ENCODE results near the gene PTPRM. TPM values are rescaled to one million over a fixed set of nuclear protein-coding genes. Genes with fewer than 3 reads are reported as not detected.

The PTPRM gene
- total RNA-seq, 1 experiment from 2014 or later, result 14.5 TPM

DNA sequence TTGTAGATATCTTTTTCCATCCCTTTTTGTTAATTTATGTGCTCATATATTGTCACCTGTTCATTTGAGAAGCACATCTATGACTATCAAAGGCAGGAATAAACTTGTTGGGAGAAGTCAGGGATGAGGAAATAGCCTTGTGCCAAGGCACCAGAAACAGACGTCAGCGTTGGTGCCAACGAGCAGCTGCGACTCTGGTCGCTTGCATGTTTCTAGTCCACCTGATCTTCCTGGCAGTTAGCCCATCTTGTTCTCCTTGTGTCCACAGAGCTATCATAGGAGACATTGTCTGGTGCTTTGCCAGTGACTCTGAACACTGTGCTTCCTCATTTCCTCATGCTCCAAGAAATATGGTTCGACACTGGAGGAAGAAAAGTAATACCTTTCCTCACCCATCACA, 374.4 kb downstream of the PTPRM start:
- Histone ChIP-seq H3K79me2 (ENCODE audit: insufficient read depth, low read length) (no peaks in the 10 kb centered on the region), H4K20me1 (ENCODE audit: insufficient read depth) (no peaks in the 10 kb centered on the region), H3K4me3 (replicated peaks in 1 of 2; ENCODE audit: low read depth in 1 of 2, low read length in 2 of 2) (no peak overlapping the region), H3K27ac (ENCODE audit: low read depth, low read length) (no peak overlapping the region), H3K36me3 (ENCODE audit: control insufficient read depth in 1 of 2, insufficient read depth in 2 of 2, low read length in 2 of 2) (no peaks in the 10 kb centered on the region), H3K9ac (ENCODE audit: low read length) (no peak overlapping the region), H3K4me2 (ENCODE audit: low read length) (no peak overlapping the region), H3K9me2 (ENCODE audit: insufficient read depth) (no peaks in the 10 kb centered on the region), H3K4me1 (ENCODE audit: control insufficient read depth in 1 of 2, insufficient read depth in 2 of 2, low read length in 2 of 2) (peaks cover 13 to 14% of the 10 kb centered on the region in 2 experiments), H2AFZ (ENCODE audit: low read depth, low read length, poor library complexity, severe bottlenecking) (no peak overlapping the region), H3K27me3 (ENCODE audit: insufficient read depth, low read length) (no peaks in the 10 kb centered on the region), H3K9me3 (ENCODE audit: control insufficient read depth in 1 of 2, insufficient read depth in 1 of 2, low read depth in 1 of 2, low read length in 2 of 2) (no peaks in the 10 kb centered on the region)
- TF ChIP-seq, protein P1, sequence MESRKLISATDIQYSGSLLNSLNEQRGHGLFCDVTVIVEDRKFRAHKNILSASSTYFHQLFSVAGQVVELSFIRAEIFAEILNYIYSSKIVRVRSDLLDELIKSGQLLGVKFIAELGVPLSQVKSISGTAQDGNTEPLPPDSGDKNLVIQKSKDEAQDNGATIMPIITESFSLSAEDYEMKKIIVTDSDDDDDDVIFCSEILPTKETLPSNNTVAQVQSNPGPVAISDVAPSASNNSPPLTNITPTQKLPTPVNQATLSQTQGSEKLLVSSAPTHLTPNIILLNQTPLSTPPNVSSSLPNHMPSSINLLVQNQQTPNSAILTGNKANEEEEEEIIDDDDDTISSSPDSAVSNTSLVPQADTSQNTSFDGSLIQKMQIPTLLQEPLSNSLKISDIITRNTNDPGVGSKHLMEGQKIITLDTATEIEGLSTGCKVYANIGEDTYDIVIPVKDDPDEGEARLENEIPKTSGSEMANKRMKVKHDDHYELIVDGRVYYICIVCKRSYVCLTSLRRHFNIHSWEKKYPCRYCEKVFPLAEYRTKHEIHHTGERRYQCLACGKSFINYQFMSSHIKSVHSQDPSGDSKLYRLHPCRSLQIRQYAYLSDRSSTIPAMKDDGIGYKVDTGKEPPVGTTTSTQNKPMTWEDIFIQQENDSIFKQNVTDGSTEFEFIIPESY (IDR thresholded peaks at IDR 0.05; ENCODE audit: extremely low read depth, insufficient replicate concordance, low read length), result no peak
- TF ChIP-seq ZFX (IDR thresholded peaks at IDR 0.05) (no peak), EZH2 (IDR thresholded peaks at IDR 0.05) (no peak), CEBPB (IDR thresholded peaks at IDR 0.05; ENCODE audit: low read depth) (no peak), FOSL1 (IDR thresholded peaks at IDR 0.05; ENCODE audit: low read depth) (no peak), RAD21 (IDR thresholded peaks at IDR 0.05; ENCODE audit: low read depth) (no peak), POLR2AphosphoS5 (IDR thresholded peaks at IDR 0.05; ENCODE audit: low read depth, low read length) (no peak), ELF1 (IDR thresholded peaks at IDR 0.05; ENCODE audit: borderline replicate concordance, low read depth) (no peak), JUND (IDR thresholded peaks at IDR 0.05) (no peak), EZH2phosphoT487 (IDR thresholded peaks at IDR 0.05; ENCODE audit: borderline replicate concordance) (no peak), POLR2A (IDR thresholded peaks at IDR 0.05; ENCODE audit: borderline replicate concordance, extremely low read depth, insufficient read depth, insufficient read length) (no peak)
- TF ChIP-seq, protein P2, sequence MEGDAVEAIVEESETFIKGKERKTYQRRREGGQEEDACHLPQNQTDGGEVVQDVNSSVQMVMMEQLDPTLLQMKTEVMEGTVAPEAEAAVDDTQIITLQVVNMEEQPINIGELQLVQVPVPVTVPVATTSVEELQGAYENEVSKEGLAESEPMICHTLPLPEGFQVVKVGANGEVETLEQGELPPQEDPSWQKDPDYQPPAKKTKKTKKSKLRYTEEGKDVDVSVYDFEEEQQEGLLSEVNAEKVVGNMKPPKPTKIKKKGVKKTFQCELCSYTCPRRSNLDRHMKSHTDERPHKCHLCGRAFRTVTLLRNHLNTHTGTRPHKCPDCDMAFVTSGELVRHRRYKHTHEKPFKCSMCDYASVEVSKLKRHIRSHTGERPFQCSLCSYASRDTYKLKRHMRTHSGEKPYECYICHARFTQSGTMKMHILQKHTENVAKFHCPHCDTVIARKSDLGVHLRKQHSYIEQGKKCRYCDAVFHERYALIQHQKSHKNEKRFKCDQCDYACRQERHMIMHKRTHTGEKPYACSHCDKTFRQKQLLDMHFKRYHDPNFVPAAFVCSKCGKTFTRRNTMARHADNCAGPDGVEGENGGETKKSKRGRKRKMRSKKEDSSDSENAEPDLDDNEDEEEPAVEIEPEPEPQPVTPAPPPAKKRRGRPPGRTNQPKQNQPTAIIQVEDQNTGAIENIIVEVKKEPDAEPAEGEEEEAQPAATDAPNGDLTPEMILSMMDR (IDR thresholded peaks at IDR 0.05 in 2 of 3, conservative IDR thresholded peaks at IDR 0.05 in 1 of 3; ENCODE audit: borderline replicate concordance in 1 of 3, insufficient read depth in 1 of 3, low read depth in 2 of 3, low read length in 2 of 3), result no peak
- TF ChIP-seq, protein P3, sequence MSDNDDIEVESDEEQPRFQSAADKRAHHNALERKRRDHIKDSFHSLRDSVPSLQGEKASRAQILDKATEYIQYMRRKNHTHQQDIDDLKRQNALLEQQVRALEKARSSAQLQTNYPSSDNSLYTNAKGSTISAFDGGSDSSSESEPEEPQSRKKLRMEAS (IDR thresholded peaks at IDR 0.05), result no peak
- no TSS peak for BruUV-seq (replicated peaks)
- POLR2A ChIA-PET, result no interaction called here
- RAD21 ChIA-PET (ENCODE audit: low non-redundant PET in 1 of 2, low total read pairs in 2 of 2, uncharacterized antibody in 2 of 2, unreplicated experiment in 2 of 2), result no interaction called here
- ATAC-seq, result no peak
- intact Hi-C loops (cut with micrococcal nuclease), result no loop called here
- CTCF ChIA-PET, result no interaction called here
- no peak for DNase-seq (ENCODE audit: low read depth, low spot score)

Data from HCT116 (cell line).